K562 (cell line): Measurements from ENCODE around the gene NCAPG2. TPM values are rescaled to one million over a fixed set of nuclear protein-coding genes. Genes with fewer than 3 reads are reported as not detected.

Source experiments
- ATAC-seq: fragments of 200-7000 bp; cut with Tn5 transposase; 3 replicates; pipeline ENCODE4 v1.9.1; 2020; ENCODE audit warnings: moderate library complexity
- BruUV-seq: library from RNA; stranded (reverse); fragments of 400-500 nt; replicated peaks from 2 replicates; lab custom pipeline; 2021; lab: Mats Ljungman, UMichigan
- CTCF ChIA-PET: fragments of 300-600 bp; formaldehyde crosslinking; extraction: SDS; loops from one replicate; lab custom pipeline; 2021; ENCODE audit warnings: low intra/inter-chr PET ratio; lab: Yijun Ruan, JAX
- POLR2A ChIA-PET: fragments of 300-600, 350-650 bp; sonication (Branson Sonifier 250); formaldehyde crosslinking; extraction: SDS; loops from one replicate; lab custom pipeline; 2021; ENCODE audit warnings: antibody characterized with exemption, inconsistent platforms; lab: Yijun Ruan, JAX
- DNase-seq, 4 experiments: peaks; one replicate each; pipeline versions ENCODE4 v3.0.0 to v3.0.0-alpha.2; 2011 to 2018; ENCODE audit warnings: low spot score in 3 of 4, mixed read lengths in 3 of 4; ENCODE audit errors: extremely low read depth in 1 of 4
- FAIRE-seq: peaks from 2 replicates; lab custom pipeline; 2011; peaks lifted over from hg19 to GRCh38; lab: Jason Lieb, UNC
- H2AFZ ChIP-seq: 2 replicates; pipeline ENCODE4 v1.6.0; 2011; ENCODE audit warnings: low read depth, low read length, control low read depth, inconsistent platforms
- H3K27ac ChIP-seq: fragments of 200-600 bp; 3 replicates; pipeline ENCODE4 v1.8.0; 2011; ENCODE audit warnings: low read depth, mild to moderate bottlenecking, control low read depth, inconsistent platforms, low read length, moderate library complexity, mixed read lengths; ENCODE audit errors: extremely low read depth
- H3K27me3 ChIP-seq, 2 experiments: fragments of 300-600 bp in 1 of 2; 2 replicates in 1 of 2; 3 replicates in 1 of 2; pipeline versions ENCODE4 v1.6.0 to v1.8.0; 2011; ENCODE audit warnings: inconsistent platforms in 2 of 2, low read length in 2 of 2, mild to moderate bottlenecking in 1 of 2, mixed read lengths in 1 of 2, moderate library complexity in 1 of 2; ENCODE audit not compliant: control insufficient read depth in 2 of 2, insufficient read depth in 2 of 2
- H3K36me3 ChIP-seq: fragments of 300-600 bp; 3 replicates; pipeline ENCODE4 v1.8.0; 2011; ENCODE audit warnings: mild to moderate bottlenecking, low read length, inconsistent platforms; ENCODE audit not compliant: control insufficient read depth, insufficient read depth
- H3K4me1 ChIP-seq, 2 experiments: fragments of 200-600 bp in 1 of 2; replicated peaks in 1 of 2; 2 replicates in 1 of 2; 3 replicates in 1 of 2; pipeline versions ENCODE4 v1.5.1 to v1.8.0; 2011; ENCODE audit warnings: inconsistent platforms in 2 of 2, low read length in 2 of 2, mild to moderate bottlenecking in 1 of 2, mixed read lengths in 1 of 2, moderate library complexity in 1 of 2; ENCODE audit not compliant: control insufficient read depth in 2 of 2, insufficient read depth in 2 of 2
- H3K4me2 ChIP-seq: 2 replicates; pipeline ENCODE4 v1.6.1; 2011; ENCODE audit warnings: low read length, control low read depth, inconsistent platforms, mixed read lengths; ENCODE audit not compliant: insufficient read depth
- H3K4me3 ChIP-seq: fragments of 200-600 bp; sonication (generic), shearing (Covaris generic); 2 replicates; pipeline ENCODE4 v1.5.1; 2016; ENCODE audit warnings: control low read depth, inconsistent platforms
- H3K79me2 ChIP-seq: fragments of 200-600 bp; 3 replicates; pipeline ENCODE4 v1.8.0; 2011; ENCODE audit warnings: low read length, inconsistent platforms; ENCODE audit not compliant: control insufficient read depth, insufficient read depth
- H3K9ac ChIP-seq, 2 experiments: 2 replicates each; pipeline versions ENCODE4 v1.6.0 to v1.6.1; 2011; ENCODE audit warnings: low read depth in 2 of 2, low read length in 2 of 2, control low read depth in 1 of 2, inconsistent platforms in 1 of 2, mild to moderate bottlenecking in 1 of 2, mixed read lengths in 1 of 2; ENCODE audit not compliant: insufficient read depth in 1 of 2
- H3K9me1 ChIP-seq: one replicate; pipeline ENCODE4 v1.6.0; 2011; ENCODE audit warnings: inconsistent platforms, mild to moderate bottlenecking, low read length, moderate library complexity; ENCODE audit not compliant: control insufficient read depth, insufficient read depth
- H3K9me3 ChIP-seq: replicated peaks from 2 replicates; pipeline ENCODE4 v1.5.1; 2011; ENCODE audit warnings: low read depth, low read length, inconsistent platforms; ENCODE audit not compliant: control insufficient read depth, insufficient read depth
- H4K20me1 ChIP-seq: replicated peaks from 2 replicates; pipeline ENCODE4 v1.6.1; 2011; ENCODE audit warnings: low read length, inconsistent platforms, mixed read lengths; ENCODE audit not compliant: control insufficient read depth, insufficient read depth
- EGR1 ChIP-seq: fragments of 450-650 bp; conservative IDR thresholded peaks from 2 replicates; pipeline ENCODE4 v1.6.1; 2017; ENCODE audit warnings: mild to moderate bottlenecking
- PRDM10 ChIP-seq: fragments of 450-650 bp; IDR thresholded peaks from 2 replicates; pipeline ENCODE4 v1.6.1; 2018; ENCODE audit not compliant: partially characterized antibody
- ZFP91 ChIP-seq: sonication (generic); formaldehyde crosslinking; IDR thresholded peaks from 2 replicates; pipeline ENCODE4 v1.8.0; 2022; ENCODE audit warnings: mild to moderate bottlenecking, missing genetic modification reagents
- WGBS: fragments of 100-300 bp; shearing (Covaris generic); methylation state at CpG from one replicate; pipeline ENCODE4 v1.1.6; 2016; ENCODE audit warnings: low coverage, mixed read lengths; ENCODE audit not compliant: insufficient coverage; ENCODE audit errors: missing lambda C conversion rate; 5-methylcytosine and 5-hydroxymethylcytosine counted together
- in situ Hi-C: fragments of 300-500 bp; cut with MboI; formaldehyde crosslinking; loops from 4 replicates; pipeline ENCODE4 v1.15.0; 2018; ENCODE audit warnings: inconsistent platforms, mixed read lengths
- intact Hi-C: fragments of 100-400 bp; cut with micrococcal nuclease; formaldehyde crosslinking; loops from 2 replicates; pipeline ENCODE4 v1.14.2; 2022
- polyA plus RNA-seq, 8 experiments: library from polyadenylated mRNA; depleted of rRNA in 4 of 8; stranded (reverse) in 5 of 8; unstranded in 3 of 8; fragments of >200 nt; fragmentation: Nextera tagmentation in 2 of 8; fragmentation: Illumina TruSeq in 1 of 8; extraction: Ambion mirVana in 2 of 8; extraction: Trizol in 1 of 8; gene quantifications; 2 replicates each; pipeline versions ENCODE4 v1.2.1 to v1.2.3, GENCODE V29; 2011 to 2014; ENCODE audit warnings: inconsistent platforms in 1 of 8, missing spikeins in 1 of 8
- total RNA-seq, 7 experiments: library from RNA; depleted of rRNA in 6 of 7; stranded (reverse); fragments of >200 nt in 6 of 7; fragmentation: Illumina TruSeq in 2 of 7; extraction: Trizol in 2 of 7; gene quantifications; 2 replicates each; pipeline versions ENCODE4 v1.2.1 to v1.2.3, GENCODE V29; 2011 to 2021; ENCODE audit warnings: low replicate concordance in 1 of 7
- TF ChIP-seq, protein P1 (sequence below): sonication (generic); formaldehyde crosslinking; IDR thresholded peaks from 2 replicates; pipeline ENCODE4 v1.8.1; 2023; ENCODE audit warnings: mild to moderate bottlenecking, missing genetic modification reagents

The NCAPG2 gene
- total and polyA plus RNA-seq, 9 of the 15 experiments (the other 6 are each of a cell fraction or from before 2014, with no cell fraction given), result 21.5 to 127 (median 86.1) TPM

DNA sequence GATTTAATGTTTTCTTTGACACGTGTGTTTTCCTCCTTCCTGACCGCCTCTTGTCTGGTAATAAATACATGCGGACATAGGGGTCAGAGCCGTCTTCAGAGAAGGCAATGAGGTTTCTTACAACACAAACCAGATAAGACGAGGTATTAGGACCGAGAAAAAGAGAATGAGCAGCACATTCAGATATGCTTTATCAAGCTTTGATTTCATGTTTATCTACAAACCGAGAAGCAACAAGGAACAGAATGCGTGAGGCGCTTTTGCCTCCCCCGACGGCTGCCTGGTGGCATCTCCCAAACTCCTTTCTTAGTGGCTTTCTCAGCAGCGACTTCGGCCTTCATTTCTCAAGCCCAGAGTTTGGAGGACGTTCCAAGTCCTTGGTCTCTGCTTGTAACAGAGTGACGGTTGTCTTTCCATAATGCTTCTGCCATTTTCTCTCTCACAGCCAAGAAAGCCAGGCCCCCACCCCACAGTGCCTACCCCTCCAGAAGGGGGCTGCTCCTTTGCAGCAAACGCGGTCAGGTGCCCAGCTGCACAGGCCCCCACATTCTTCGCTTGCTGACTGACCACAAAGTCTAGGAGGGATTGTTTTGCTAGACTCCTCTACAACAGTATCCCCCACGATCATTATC is 32.6 kb upstream of the NCAPG2 start:
- Histone ChIP-seq H3K9me1 (no peaks in the 10 kb centered on the region), H3K4me1 (peaks cover 22 to 27% of the 10 kb centered on the region in 2 experiments; a peak in 4 of 5 replicates), H3K27me3 (no peaks in the 10 kb centered on the region), H3K9ac (no peak overlapping the region), H3K27ac (no peak overlapping the region), H3K9me3 (no peaks in the 10 kb centered on the region), H3K4me2 (no peak overlapping the region), H3K79me2 (no peaks in the 10 kb centered on the region), H3K4me3 (no peak overlapping the region), H3K36me3 (peaks cover 95% of the 10 kb centered on the region), H4K20me1 (no peaks in the 10 kb centered on the region), H2AFZ (no peak overlapping the region)
- CTCF ChIA-PET, result no interaction called here
- TF ChIP-seq ZFP91 (CRISPR knock-in tag) (no peak), PRDM10 (peak; percentile 83), EGR1 (no peak)
- TF ChIP-seq, protein P1, sequence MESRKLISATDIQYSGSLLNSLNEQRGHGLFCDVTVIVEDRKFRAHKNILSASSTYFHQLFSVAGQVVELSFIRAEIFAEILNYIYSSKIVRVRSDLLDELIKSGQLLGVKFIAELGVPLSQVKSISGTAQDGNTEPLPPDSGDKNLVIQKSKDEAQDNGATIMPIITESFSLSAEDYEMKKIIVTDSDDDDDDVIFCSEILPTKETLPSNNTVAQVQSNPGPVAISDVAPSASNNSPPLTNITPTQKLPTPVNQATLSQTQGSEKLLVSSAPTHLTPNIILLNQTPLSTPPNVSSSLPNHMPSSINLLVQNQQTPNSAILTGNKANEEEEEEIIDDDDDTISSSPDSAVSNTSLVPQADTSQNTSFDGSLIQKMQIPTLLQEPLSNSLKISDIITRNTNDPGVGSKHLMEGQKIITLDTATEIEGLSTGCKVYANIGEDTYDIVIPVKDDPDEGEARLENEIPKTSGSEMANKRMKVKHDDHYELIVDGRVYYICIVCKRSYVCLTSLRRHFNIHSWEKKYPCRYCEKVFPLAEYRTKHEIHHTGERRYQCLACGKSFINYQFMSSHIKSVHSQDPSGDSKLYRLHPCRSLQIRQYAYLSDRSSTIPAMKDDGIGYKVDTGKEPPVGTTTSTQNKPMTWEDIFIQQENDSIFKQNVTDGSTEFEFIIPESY (CRISPR knock-in tag), result peak; percentile 71
- BruUV-seq, result no TSS peak
- POLR2A ChIA-PET, result interaction anchor here (1.0 kb wide), 1 partner anchor 16 kb away, joined by 4 read pairs; no protein-coding TSS in a partner anchor
- ATAC-seq (no peak), DNase-seq (no peak), FAIRE-seq (no peak)
- intact Hi-C loops, result no loop called here
- in situ Hi-C loops, result no loop called here
- WGBS, result 79% methylated on average over 19 of the region's 19 CpGs
